ENCODE results near the gene TRAF6.

- TF ChIP-seq POLR2A (IDR thresholded peaks at IDR 0.05) (no peak), CTCF (IDR thresholded peaks at IDR 0.05) (no peak), POLR2AphosphoS5 (IDR thresholded peaks at IDR 0.05) (no peak), EP300 (IDR thresholded peaks at IDR 0.05) (no peak)
These were observed 1.3 kb downstream of the TRAF6 start for GRCh38 chr11:36508743-36509142.

Measured in sigmoid colon (tissue), 4 donors.